Measurements from ENCODE around the gene PTGDS. TPM values are rescaled to one million over a fixed set of nuclear protein-coding genes. Genes with fewer than 3 reads are reported as not detected.
A peak's percentile ranks its signal among the peaks of the same experiment; 100 is the strongest.

The PTGDS gene
- total and polyA plus RNA-seq, 9 of the 15 experiments (the other 6 are each of a cell fraction or from before 2014, with no cell fraction given): 0.46 to 7.1 (median 2.0) TPM

- FAIRE-seq (no peak), ATAC-seq (no peak), DNase-seq (ENCODE audit: extremely low read depth in 1 of 4, low spot score in 3 of 4) (no peak)
- peak; percentile 33; the same call in 1 of the 2 replicates for TF ChIP-seq POLR2G (IDR thresholded peaks at IDR 0.05; ENCODE audit: low read depth, low read length)
- TF ChIP-seq BRD9 (IDR thresholded peaks at IDR 0.05; ENCODE audit: low read depth, partially characterized antibody): no peak
- TF ChIP-seq RBFOX2 (IDR thresholded peaks at IDR 0.05; ENCODE audit: low read depth, low read length): peak; percentile 6; the same call in 1 of the 2 replicates
- TF ChIP-seq ZNF740 (CRISPR knock-in tag; IDR thresholded peaks at IDR 0.05): peak; percentile 27; the same call in 1 of the 2 replicates
- TF ChIP-seq ZNF740 (tag; IDR thresholded peaks at IDR 0.05): no peak
- Histone ChIP-seq H3K9me3 (replicated peaks; ENCODE audit: control insufficient read depth, insufficient read depth, low read depth, low read length) (no peaks in the 10 kb centered on the region), H3K27me3 (ENCODE audit: control insufficient read depth in 2 of 2, insufficient read depth in 2 of 2, low read length in 2 of 2) (no peaks in the 10 kb centered on the region), H2AFZ (ENCODE audit: low read depth, low read length) (no peak overlapping the region), H3K4me2 (ENCODE audit: insufficient read depth, low read length) (no peak overlapping the region), H4K20me1 (replicated peaks; ENCODE audit: control insufficient read depth, insufficient read depth, low read length) (no peaks in the 10 kb centered on the region), H3K36me3 (ENCODE audit: control insufficient read depth, insufficient read depth, low read length) (peaks cover 54% of the 10 kb centered on the region; the same call in 2 of the 3 replicates), H3K4me1 (replicated peaks in 1 of 2; ENCODE audit: control insufficient read depth in 2 of 2, insufficient read depth in 2 of 2, low read length in 2 of 2) (peaks cover 17 to 67% of the 10 kb centered on the region in 2 experiments), H3K27ac (ENCODE audit: extremely low read depth, low read depth, low read length) (no peak overlapping the region), H3K4me3 (no peak overlapping the region), H3K9ac (ENCODE audit: insufficient read depth in 1 of 2, low read depth in 2 of 2, low read length in 2 of 2) (no peak overlapping the region; a peak in 1 of 4 replicates), H3K9me1 (ENCODE audit: control insufficient read depth, insufficient read depth, low read length) (peaks cover 3% of the 10 kb centered on the region), H3K79me2 (ENCODE audit: control insufficient read depth, insufficient read depth, low read length) (peaks cover 26% of the 10 kb centered on the region)
- POLR2A ChIA-PET: no interaction called here
- WGBS (ENCODE audit: insufficient coverage, low coverage, missing lambda C conversion rate): 95% methylated on average over 23 of the region's 42 CpGs
- no TSS peak for BruUV-seq (replicated peaks)
- intact Hi-C loops (cut with micrococcal nuclease): loop anchor here (5.0 kb wide), 1 partner anchor 93 kb away; the partner anchor contains the start of gene PHPT1
- CTCF ChIA-PET (ENCODE audit: low intra/inter-chr PET ratio): no interaction called here
- in situ Hi-C loops (cut with MboI): no loop called here
Observed at GRCh38 chr9:136940526-136941230, 36.6 kb upstream of the PTGDS start.
